Measurements from ENCODE around the gene TUT7. TPM values are rescaled to one million over a fixed set of nuclear protein-coding genes. Genes with fewer than 3 reads are reported as not detected.

Gene TUT7
- total RNA-seq, 1 experiment from 2014 or later: 21.6 TPM

DNA sequence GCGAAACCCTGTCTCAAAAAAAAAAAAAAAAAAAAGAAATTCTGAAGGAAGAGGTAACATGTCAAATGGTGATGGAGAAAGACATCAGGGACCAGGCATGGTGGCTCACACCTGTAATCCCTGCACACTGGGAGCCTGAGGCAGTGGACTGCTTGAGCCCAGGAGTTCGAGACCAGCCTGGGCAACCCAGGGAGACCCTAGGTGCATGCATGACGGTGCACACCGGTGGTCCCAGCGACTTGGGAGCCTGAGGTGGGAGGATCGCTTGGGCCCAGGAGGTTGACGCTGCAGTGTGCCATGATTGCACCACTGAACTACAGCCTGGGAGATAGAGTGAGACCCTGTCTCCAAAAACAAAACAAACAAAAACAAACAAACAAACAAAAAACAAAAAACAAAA, 73.6 kb downstream of the TUT7 start:
- Histone ChIP-seq H3K27me3 (replicated peaks) (no peaks in the 10 kb centered on the region), H3K4me3 (no peak overlapping the region), H3K4me1 (replicated peaks) (peaks cover 16% of the 10 kb centered on the region), H3K36me3 (peaks cover 25% of the 10 kb centered on the region), H3K9me3 (replicated peaks) (no peaks in the 10 kb centered on the region), H3K27ac (no peak overlapping the region)
- no peak for DNase-seq (ENCODE audit: low read depth in 1 of 2, low spot score in 2 of 2)

DNA sequence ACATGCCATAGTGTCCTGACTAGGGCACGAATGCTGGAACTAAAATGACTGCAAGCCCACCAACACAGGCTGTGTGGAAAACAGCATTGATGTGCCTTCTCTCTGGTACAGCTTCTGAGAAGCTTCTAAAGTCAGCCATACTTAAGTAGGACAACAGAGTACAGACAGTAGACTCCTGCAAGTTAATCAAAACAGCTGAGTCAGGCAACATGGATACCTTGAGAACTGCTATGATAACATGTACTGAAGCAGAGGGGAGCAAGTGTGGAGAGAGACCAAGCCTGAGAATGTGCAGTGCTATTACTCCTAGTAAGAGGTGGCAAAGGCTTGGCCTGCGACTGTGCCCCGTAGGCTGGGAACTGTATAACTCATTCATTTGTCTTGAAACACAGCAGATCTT, 74.4 kb downstream of the TUT7 start:
- DNase-seq (ENCODE audit: low read depth in 1 of 2, low spot score in 2 of 2): no peak
- H3K4me1 ChIP-seq (replicated peaks): peaks cover 16% of the 10 kb centered on the region

DNA sequence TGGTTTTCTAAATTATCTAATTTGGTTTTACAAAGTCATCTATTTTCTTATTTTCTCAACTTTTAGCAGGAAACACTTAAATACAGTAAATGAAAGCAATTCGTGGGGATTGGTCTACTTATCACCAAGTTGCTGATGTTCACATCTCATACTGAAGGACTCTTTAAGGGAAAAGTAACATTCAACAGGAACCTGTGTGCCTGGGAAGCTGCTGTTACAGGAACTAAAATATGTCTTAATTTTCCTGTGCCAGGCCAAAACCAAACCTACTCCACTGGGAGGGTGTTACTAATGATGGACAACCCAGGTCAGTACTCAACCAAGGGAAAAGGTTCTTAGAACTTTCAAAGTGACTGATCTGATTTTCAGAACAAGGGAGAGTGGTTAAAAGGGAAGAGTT, 77.1 kb downstream of the TUT7 start:
- Histone ChIP-seq H3K36me3 (peaks cover 42% of the 10 kb centered on the region), H3K27me3 (replicated peaks) (no peaks in the 10 kb centered on the region), H3K27ac (no peak overlapping the region), H3K4me3 (no peak overlapping the region), H3K4me1 (replicated peaks) (peaks cover 10% of the 10 kb centered on the region), H3K9me3 (replicated peaks) (no peaks in the 10 kb centered on the region)
- DNase-seq (ENCODE audit: low read depth in 1 of 2, low spot score in 2 of 2): no peak

More for the DNA sequence above, 74.4 kb downstream of the TUT7 start:
- no peaks in the 10 kb centered on the region for H3K9me3 ChIP-seq (replicated peaks)
- H3K4me3 ChIP-seq: no peak overlapping the region
- H3K27me3 ChIP-seq (replicated peaks): no peaks in the 10 kb centered on the region
- no peak overlapping the region for H3K27ac ChIP-seq
- H3K36me3 ChIP-seq: peaks cover 25% of the 10 kb centered on the region

DNA sequence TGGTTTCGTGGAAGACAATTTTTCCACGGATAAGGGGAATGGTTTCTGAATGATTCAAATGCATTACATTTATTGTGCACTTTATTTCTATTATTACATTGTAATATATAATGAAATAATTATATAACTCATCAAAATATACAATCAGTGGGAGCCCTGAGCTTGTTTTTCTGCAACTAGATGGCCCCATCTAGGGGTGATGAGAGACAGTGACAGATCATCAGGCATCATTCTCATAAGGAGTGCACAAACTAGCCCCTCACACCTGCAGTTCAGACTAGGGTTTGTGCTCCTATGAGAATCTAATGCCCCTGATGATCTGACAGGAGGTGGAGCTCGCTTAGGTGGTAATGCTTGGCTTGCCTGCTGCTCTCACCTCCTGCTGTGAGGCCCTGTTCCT, 78.2 kb downstream of the TUT7 start:
- H3K4me1 ChIP-seq (replicated peaks): peaks cover 4% of the 10 kb centered on the region
- no peak overlapping the region for H3K4me3 ChIP-seq
- no peaks in the 10 kb centered on the region for H3K9me3 ChIP-seq (replicated peaks)
- H3K27ac ChIP-seq: no peak overlapping the region
- no peak for DNase-seq (ENCODE audit: low read depth in 1 of 2, low spot score in 2 of 2)
- H3K27me3 ChIP-seq (replicated peaks): no peaks in the 10 kb centered on the region
- peaks cover 48% of the 10 kb centered on the region for H3K36me3 ChIP-seq

DNA sequence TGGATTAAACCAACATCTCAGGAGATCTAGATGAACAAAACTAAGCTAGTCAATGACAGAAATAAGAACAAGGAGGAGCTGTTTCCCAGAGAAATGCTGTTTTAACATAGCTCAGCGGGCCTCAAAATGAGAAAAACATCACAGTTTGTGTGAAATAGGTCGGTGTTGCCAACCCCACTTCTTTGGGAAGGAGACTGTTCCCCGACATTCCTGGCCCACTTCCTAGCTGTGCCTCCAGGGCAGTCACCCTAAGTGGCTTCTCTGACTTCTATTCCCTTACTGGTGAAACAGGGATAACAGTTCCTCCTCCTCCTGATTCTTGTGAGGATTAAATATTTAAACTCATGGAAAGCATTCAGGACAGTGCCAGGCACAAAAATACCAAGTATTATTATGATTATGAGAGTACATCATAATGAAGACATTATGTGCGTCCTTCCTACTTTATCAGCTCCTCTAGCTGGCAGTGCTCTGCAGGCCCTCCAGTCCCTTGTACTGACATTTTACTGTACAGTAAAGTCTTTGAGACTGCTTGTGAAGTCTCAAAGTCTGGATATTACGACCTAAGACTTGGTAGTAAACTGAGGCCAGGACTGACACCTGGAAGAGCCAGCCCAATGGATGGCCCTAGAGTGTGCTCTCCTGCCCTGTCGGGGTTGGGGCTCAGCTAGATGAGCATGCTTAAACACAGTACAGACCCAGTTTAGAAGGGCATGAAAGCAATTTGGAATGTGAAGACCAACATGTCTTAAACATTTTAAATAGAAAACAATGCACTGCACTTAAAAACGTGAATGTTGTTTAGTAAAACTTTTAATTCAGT, 79.2 kb downstream of the TUT7 start:
- Histone ChIP-seq H3K36me3 (peaks cover 48% of the 10 kb centered on the region), H3K27ac (no peak overlapping the region), H3K4me3 (no peak overlapping the region), H3K27me3 (replicated peaks) (no peaks in the 10 kb centered on the region), H3K4me1 (replicated peaks) (0 out of 2 replicates have a peak, but pooled peaks cover 2% of the 10 kb centered on the region), H3K9me3 (replicated peaks) (no peaks in the 10 kb centered on the region)
- no peak for DNase-seq (ENCODE audit: low read depth in 1 of 2, low spot score in 2 of 2)

DNA sequence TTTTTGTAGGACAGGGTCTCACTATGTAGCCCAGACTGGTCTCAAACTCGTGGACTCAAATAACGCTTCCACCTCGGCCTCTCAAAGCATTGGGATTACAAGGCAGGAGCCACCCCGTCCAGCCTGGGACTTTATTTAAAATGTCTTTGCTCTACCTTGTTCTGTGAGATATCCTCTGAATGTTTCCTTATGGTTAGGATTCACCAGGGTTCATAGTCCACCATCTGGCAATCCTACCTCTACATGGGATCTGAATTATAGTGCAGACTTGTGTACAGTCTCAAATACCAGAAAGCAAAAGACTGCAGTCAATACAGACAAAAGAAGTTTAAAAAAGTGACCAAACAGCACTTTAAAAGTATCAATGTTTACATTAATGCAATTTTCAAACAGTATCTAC, 82.0 kb downstream of the TUT7 start:
- no peak overlapping the region for H3K27ac ChIP-seq
- H3K4me1 ChIP-seq (replicated peaks): no peaks in the 10 kb centered on the region
- no peaks in the 10 kb centered on the region for H3K9me3 ChIP-seq (replicated peaks)
- no peaks in the 10 kb centered on the region for H3K27me3 ChIP-seq (replicated peaks)
- H3K36me3 ChIP-seq: peaks cover 34% of the 10 kb centered on the region
- no peak overlapping the region for H3K4me3 ChIP-seq
- DNase-seq (ENCODE audit: low read depth in 1 of 2, low spot score in 2 of 2): no peak

DNA sequence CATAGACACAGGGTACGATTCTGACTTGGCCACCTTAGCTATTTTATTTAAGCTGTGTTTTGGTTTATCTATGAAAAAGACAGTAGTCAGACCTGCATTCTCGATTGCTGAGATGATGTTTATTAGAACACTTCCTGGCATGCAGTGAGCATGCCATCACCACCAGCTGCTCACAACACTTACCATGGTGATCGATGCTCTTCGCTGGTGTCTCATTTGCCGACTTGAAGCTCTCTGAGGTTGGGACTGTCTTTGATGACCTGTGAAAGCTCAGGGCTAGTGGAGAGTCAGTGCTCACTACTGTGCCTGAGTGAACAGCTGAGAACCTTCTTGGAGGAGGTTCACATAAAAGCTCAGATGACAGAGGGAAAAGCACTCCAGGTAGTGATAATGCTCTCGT, 90.3 kb downstream of the TUT7 start:
- no peaks in the 10 kb centered on the region for H3K9me3 ChIP-seq (replicated peaks)
- no peak overlapping the region for H3K27ac ChIP-seq
- H3K4me3 ChIP-seq: no peak overlapping the region
- H3K27me3 ChIP-seq (replicated peaks): no peaks in the 10 kb centered on the region
- peaks cover 15% of the 10 kb centered on the region for H3K36me3 ChIP-seq
- DNase-seq (ENCODE audit: low read depth in 1 of 2, low spot score in 2 of 2): no peak
- H3K4me1 ChIP-seq (replicated peaks): no peaks in the 10 kb centered on the region

DNA sequence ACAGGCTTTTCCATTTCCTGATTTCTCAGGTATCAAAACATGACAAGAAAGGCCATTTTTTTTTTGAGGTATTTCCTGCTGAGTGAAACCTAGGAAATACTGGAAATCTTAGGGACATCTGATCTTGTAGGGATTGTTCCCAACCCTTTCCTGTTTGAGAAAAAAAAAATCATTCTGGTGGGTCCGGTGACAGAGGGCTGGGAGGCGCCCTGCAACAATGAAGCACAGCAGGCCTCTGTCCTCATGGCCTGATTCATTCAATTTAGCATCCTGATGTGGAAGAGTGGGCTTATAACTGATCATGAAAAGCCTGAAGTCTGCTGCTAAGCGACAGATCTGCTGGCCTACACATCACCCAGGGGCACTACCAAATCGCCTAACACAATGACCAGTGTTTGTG, 91.7 kb downstream of the TUT7 start:
- DNase-seq (ENCODE audit: low read depth in 1 of 2, low spot score in 2 of 2): no peak
- Histone ChIP-seq H3K36me3 (peaks cover 13% of the 10 kb centered on the region), H3K4me3 (no peak overlapping the region), H3K27me3 (replicated peaks) (no peaks in the 10 kb centered on the region), H3K4me1 (replicated peaks) (no peaks in the 10 kb centered on the region), H3K9me3 (replicated peaks) (no peaks in the 10 kb centered on the region), H3K27ac (no peak overlapping the region)

DNA sequence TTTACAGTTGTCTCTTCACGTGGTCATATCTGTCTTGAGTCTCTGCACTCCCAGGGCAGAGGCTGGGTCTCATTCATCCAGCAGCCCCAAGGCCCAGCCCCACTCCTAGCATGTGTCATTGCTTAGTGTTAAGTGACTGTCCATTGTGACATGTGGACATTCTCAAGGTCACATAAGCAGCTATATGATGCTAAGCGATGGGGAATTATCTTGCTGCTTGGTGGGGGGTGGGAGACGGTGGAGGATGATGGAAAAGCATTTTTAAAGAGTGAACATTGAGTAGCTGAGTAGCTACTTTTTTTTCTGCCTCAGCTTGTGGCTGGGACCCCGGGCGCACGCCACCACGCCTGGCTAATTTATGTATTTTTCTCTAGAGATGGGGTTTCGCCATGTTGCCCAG, 94.7 kb downstream of the TUT7 start, which contains the start of gene C9orf153:
TSS of gene C9orf153 (minus strand) at position 101 of the 400 bp plus-strand sequence. CDS start 30,054 bp downstream, outside the sequence.
- Histone ChIP-seq H3K27me3 (replicated peaks) (no peaks in the 10 kb centered on the region), H3K4me1 (replicated peaks) (no peaks in the 10 kb centered on the region), H3K36me3 (peaks cover 6% of the 10 kb centered on the region; the same call in 1 of the 2 replicates), H3K27ac (no peak within 1 kb of the TSS), H3K9me3 (replicated peaks) (no peaks in the 10 kb centered on the region), H3K4me3 (no peak within 1 kb of the TSS)
- DNase-seq (ENCODE audit: low read depth in 1 of 2, low spot score in 2 of 2): no peak

DNA sequence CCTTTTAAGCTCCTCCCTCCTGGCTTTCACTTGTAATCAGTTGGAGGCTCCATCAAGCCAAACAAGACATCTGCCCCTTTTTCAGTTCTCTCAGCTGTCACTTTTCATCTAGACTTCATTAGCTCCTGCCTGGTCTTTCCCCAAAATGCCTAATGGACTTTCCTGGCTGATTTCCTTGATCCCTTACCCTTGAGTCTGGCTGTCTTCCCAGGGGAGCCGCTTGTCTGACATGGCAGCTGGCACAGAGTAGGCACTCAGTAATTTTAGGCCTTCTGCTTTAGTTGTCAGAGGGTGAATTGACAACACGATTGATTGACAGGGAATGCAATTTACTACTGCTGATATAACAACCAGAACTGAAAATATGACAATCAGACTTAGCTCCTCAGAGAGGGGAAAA, 96.8 kb downstream of the TUT7 start:
- Histone ChIP-seq H3K4me1 (replicated peaks) (no peaks in the 10 kb centered on the region), H3K4me3 (no peak overlapping the region), H3K36me3 (no peaks in the 10 kb centered on the region; the same call in 1 of the 2 replicates), H3K9me3 (replicated peaks) (no peaks in the 10 kb centered on the region), H3K27me3 (replicated peaks) (no peaks in the 10 kb centered on the region), H3K27ac (no peak overlapping the region)
- no peak for DNase-seq (ENCODE audit: low read depth in 1 of 2, low spot score in 2 of 2)

DNA sequence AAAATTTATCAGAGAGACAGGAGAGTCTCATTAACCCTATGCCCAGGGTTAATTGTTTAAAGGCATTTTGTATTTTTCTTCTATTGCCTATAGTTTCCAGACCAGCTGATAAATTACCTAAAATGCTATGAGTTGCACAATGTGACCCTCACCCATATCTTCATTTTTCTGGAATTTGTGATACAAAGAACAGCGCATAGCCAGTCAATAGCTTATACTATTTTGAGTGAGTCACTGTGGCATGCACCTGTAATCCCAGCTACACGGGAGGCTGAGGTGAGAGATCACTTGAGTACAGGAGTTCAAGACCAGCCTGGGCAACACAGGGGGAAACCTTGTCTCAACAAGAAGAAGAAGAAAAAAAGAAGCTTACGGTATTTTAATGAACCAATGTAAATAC, 97.6 kb downstream of the TUT7 start:
- no peak for DNase-seq (ENCODE audit: low read depth in 1 of 2, low spot score in 2 of 2)
- H3K4me1 ChIP-seq (replicated peaks): no peaks in the 10 kb centered on the region
- no peaks in the 10 kb centered on the region for H3K36me3 ChIP-seq
- H3K27ac ChIP-seq: no peak overlapping the region
- no peak overlapping the region for H3K4me3 ChIP-seq
- no peaks in the 10 kb centered on the region for H3K27me3 ChIP-seq (replicated peaks)
- no peaks in the 10 kb centered on the region for H3K9me3 ChIP-seq (replicated peaks)

DNA sequence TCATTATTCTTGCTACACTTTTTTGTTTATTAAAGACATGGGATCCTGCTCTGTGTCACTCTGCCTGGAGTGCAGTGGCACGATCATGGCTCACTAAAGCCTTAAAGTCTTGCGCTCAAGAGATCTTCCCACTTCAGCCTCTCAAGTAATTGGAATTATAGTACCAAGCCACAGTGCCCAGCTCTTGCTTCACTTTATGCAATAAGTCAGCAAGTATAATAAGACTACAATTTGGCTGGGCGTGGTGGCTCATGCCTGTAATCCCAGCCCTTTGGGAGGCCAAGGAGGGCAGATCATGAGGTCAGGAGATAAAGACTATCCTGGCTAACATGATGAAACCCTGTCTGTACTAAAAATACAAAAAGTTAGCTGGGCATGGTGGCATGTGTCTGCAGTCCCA, 100.6 kb downstream of the TUT7 start:
- Histone ChIP-seq H3K27me3 (replicated peaks) (no peaks in the 10 kb centered on the region), H3K4me1 (replicated peaks) (no peaks in the 10 kb centered on the region), H3K9me3 (replicated peaks) (no peaks in the 10 kb centered on the region), H3K4me3 (no peak overlapping the region), H3K36me3 (no peaks in the 10 kb centered on the region), H3K27ac (no peak overlapping the region)
- no peak for DNase-seq (ENCODE audit: low read depth in 1 of 2, low spot score in 2 of 2)

DNA sequence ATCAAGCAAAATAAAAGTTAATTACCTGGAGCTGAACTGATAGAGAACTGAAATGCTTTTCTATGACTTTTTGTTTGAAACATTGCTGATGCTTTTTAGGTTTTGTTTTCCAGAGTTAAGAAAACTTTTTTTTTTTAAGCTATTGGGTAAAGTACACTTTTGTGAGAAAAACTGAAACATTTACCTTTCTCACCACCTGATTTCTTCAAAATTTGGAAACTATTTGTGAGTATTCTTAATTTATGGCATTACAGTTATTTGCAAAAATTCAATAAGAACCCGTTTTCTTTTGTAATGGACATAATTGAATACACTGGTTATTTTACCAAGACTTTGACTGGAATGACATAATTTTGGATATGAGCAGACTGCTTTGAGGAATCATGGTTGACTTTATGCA, 101.3 kb downstream of the TUT7 start:
- no peaks in the 10 kb centered on the region for H3K9me3 ChIP-seq (replicated peaks)
- no peaks in the 10 kb centered on the region for H3K27me3 ChIP-seq (replicated peaks)
- no peak for DNase-seq (ENCODE audit: low read depth in 1 of 2, low spot score in 2 of 2)
- no peaks in the 10 kb centered on the region for H3K36me3 ChIP-seq
- H3K27ac ChIP-seq: no peak overlapping the region
- no peak overlapping the region for H3K4me3 ChIP-seq
- H3K4me1 ChIP-seq (replicated peaks): no peaks in the 10 kb centered on the region

DNA sequence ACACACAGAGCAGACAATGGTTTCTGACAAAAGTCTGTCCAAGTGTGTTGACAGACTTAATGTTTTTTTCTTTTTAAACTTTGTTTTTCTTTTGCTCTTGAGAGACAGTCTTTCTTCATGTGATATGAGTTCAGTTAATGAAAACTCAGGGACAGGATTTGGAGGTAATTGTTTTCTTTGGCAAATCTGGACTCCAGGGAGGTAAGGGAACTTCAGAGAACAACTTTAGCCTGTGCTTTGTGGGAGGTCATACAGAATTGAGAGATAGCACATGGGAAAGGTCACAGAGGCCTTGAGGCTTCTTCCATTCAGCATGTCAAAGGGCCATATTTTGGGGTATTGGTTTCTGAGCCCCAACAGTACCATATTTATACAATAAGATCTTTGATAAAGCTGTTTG, 104.1 kb downstream of the TUT7 start:
- H3K4me1 ChIP-seq (replicated peaks): no peaks in the 10 kb centered on the region
- DNase-seq (ENCODE audit: low read depth in 1 of 2, low spot score in 2 of 2): no peak
- no peak overlapping the region for H3K4me3 ChIP-seq
- no peak overlapping the region for H3K27ac ChIP-seq
- no peaks in the 10 kb centered on the region for H3K9me3 ChIP-seq (replicated peaks)
- H3K27me3 ChIP-seq (replicated peaks): no peaks in the 10 kb centered on the region
- H3K36me3 ChIP-seq: no peaks in the 10 kb centered on the region

DNA sequence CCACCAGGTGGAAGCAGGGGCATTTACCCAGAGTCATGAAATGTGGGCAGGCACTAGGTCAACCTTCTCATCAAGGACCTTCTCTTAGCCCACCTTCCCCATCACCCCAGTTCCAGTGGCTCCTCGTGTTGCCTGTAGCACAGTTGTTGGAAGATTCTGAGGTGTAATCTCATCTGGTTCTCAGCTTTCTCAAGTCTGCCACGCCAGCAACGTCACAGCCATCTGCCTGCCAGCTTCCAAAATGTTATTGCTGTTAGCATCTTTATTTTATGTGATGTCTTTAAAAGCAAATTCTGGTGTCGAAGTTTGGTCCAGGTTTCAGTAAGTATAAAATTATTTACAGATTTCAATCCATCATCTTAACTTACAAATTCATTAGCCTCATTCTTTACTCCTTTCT, 105.5 kb downstream of the TUT7 start:
- no peaks in the 10 kb centered on the region for H3K27me3 ChIP-seq (replicated peaks)
- no peak for DNase-seq (ENCODE audit: low read depth in 1 of 2, low spot score in 2 of 2)
- H3K4me3 ChIP-seq: no peak overlapping the region
- no peaks in the 10 kb centered on the region for H3K9me3 ChIP-seq (replicated peaks)
- H3K27ac ChIP-seq: no peak overlapping the region
- no peaks in the 10 kb centered on the region for H3K36me3 ChIP-seq
- no peaks in the 10 kb centered on the region for H3K4me1 ChIP-seq (replicated peaks)

Data from SJSA1 (cell line).